RWPE1 (cell line): ENCODE data around the gene CCAR1.
"Not testable (repeated sequence)": the region's sequence is repeated elsewhere in the genome, so short reads cannot be mapped to it uniquely, and the experiment has no call there.

ENCODE experiments used
- CTCF ChIA-PET: fragments of 350-600 bp; sonication (Branson Sonifier 250); formaldehyde crosslinking; extraction: SDS; loops from one replicate; lab custom pipeline; 2021; lab: Yijun Ruan, JAX
- POLR2A ChIA-PET: fragments of 400-600 bp; formaldehyde crosslinking; extraction: SDS; loops from one replicate; lab custom pipeline; 2020; ENCODE audit warnings: antibody characterized with exemption; ENCODE audit not compliant: low non-redundant PET; lab: Yijun Ruan, JAX
- DNase-seq: peaks from one replicate; pipeline ENCODE4 v3.0.0; 2012; ENCODE audit warnings: low spot score
- H3K27ac ChIP-seq: fragments of 450-650 bp; 2 replicates; pipeline ENCODE4 v1.5.1; 2017
- TF ChIP-seq, protein P1 (sequence below): fragments of 450-650 bp; conservative IDR thresholded peaks from 2 replicates; pipeline ENCODE4 v1.5.1; 2017; ENCODE audit warnings: low read depth, mild to moderate bottlenecking

Gene CCAR1

DNA sequence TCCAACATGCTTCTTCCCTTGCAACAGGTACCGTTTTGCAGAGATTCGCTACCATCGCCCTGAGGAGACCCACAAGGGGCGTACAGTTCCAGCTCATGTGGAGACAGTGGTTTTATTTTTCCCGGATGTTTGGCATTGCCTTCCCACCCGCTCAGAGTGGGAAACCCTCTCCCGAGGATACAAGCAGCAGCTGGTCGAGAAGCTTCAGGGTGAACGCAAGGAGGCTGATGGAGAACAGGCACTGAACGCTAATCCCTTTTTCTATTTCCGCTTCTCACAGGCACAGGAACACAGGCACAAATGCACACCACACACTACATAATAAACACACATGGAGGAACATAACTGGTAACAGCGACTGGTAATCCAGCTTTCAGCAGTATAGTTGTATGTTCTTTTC, 35.2 kb downstream of the CCAR1 start:
- TF ChIP-seq, protein P1, sequence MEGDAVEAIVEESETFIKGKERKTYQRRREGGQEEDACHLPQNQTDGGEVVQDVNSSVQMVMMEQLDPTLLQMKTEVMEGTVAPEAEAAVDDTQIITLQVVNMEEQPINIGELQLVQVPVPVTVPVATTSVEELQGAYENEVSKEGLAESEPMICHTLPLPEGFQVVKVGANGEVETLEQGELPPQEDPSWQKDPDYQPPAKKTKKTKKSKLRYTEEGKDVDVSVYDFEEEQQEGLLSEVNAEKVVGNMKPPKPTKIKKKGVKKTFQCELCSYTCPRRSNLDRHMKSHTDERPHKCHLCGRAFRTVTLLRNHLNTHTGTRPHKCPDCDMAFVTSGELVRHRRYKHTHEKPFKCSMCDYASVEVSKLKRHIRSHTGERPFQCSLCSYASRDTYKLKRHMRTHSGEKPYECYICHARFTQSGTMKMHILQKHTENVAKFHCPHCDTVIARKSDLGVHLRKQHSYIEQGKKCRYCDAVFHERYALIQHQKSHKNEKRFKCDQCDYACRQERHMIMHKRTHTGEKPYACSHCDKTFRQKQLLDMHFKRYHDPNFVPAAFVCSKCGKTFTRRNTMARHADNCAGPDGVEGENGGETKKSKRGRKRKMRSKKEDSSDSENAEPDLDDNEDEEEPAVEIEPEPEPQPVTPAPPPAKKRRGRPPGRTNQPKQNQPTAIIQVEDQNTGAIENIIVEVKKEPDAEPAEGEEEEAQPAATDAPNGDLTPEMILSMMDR, result no peak
- no peak for DNase-seq
- CTCF ChIA-PET, result no interaction called here
- H3K27ac ChIP-seq, result no peak overlapping the region
- POLR2A ChIA-PET, result no interaction called here

DNA sequence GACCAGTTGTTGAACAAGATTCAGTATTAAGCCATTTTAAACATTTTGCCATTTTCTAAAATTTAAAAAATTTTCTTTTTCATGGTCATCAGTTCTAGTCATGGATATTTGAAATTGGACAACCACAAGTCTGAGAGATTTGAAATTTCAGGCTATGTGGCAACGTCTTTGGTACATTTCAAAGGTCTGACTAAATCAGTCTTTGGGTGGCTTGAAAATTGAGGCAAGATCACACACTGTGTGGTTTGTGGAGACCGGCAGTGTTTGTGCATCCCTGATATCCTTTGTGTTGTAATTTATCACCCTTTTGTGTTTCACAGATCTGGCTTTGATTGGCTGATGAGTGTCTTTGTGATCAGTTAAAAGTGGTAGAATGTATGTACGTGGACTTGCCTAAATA, 35.7 kb downstream of the CCAR1 start:
- TF ChIP-seq, protein P1, result no peak
- no peak for DNase-seq
- POLR2A ChIA-PET, result no interaction called here
- CTCF ChIA-PET, result no interaction called here
- no peak overlapping the region for H3K27ac ChIP-seq

DNA sequence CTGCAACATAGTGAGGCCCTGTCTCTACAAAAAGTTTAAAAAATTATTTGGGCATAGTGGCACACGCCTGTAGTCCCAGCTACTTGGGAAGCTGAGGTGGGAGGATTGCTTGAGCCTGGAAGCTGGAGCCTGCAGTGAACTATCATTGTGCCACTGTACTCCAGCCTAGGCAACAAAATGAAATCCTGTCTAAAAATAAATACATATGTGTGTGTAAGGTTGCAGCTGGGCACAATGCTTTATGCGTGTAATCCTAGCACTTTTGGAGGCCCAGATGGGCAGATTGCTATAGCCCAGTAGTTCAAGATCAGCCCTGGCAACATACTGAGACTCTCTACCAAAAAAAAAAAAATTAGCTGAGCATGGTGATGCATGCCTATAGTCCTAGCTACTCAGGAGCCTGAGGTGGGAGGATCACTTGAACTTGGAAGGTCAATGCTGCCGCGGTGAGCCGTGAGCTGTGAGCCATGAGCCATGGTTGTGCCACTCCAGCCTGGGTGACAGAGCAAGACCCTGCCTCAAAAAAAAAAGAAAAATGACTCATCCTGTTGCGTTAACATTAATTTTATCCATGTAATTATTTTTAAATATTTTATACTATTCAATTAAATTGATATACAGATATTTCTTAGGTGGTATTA, 38.3 kb downstream of the CCAR1 start:
- TF ChIP-seq, protein P1, result no peak
- DNase-seq, result no peak
- ChIA-PET POLR2A (no interaction called here), CTCF (interaction anchor here (0.7 to 0.8 kb wide), 2 partner anchors 208 to 346 kb away, joined by 3 to 5 read pairs; no protein-coding TSS in a partner anchor)
- no peak overlapping the region for H3K27ac ChIP-seq

DNA sequence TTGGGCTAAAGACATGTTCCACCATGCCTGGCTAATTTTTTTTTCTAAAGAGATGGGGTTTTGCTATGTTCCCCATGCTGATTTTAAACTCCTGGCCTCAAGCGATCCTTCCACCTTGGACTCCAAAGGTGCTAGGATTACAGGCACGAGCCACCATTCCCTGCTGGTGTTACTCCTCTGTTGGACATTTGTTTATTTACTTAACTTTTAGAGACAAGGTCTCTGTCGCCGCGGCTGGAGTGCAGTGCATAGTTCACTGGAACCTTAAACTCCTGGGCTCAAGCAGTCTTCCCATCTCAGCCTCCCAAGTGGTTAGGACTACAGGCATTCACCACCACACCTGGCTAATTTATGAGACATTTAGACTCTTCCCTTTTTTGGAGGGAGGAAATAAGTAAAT, 38.9 kb downstream of the CCAR1 start:
- H3K27ac ChIP-seq, result no peak overlapping the region
- no peak for DNase-seq
- ChIA-PET POLR2A (no interaction called here), CTCF (interaction anchor here (0.7 to 1.2 kb wide), 3 partner anchors 9 to 345 kb away, joined by 3 to 5 read pairs (median 3); no protein-coding TSS in a partner anchor)
- TF ChIP-seq, protein P1, result no peak

DNA sequence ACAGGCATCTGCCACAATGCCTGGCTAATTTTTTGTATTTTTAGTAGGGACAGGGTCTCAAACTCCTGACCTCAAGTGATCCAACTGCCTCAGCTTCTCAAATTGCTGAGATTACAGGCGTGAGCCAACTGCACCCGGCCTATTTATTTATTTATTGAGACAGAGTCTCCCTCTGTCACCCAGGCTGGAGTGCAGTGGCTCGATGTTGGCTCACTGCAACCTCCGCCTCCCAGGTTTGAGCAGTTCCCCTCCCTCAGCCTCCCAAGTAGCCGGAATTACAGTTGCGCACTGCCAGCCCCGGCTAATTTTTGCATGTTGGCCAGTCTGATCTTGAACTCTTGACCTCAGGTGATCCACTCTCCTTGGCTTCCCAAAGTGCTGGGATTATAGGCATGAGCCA, 46.4 kb downstream of the CCAR1 start:
- CTCF ChIA-PET, H3K27ac ChIP-seq, DNase-seq: not testable (repeated sequence)
- POLR2A ChIA-PET, result interaction anchor here (0.5 kb wide), 1 partner anchor 15 kb away, joined by 3 read pairs; no protein-coding TSS in a partner anchor

DNA sequence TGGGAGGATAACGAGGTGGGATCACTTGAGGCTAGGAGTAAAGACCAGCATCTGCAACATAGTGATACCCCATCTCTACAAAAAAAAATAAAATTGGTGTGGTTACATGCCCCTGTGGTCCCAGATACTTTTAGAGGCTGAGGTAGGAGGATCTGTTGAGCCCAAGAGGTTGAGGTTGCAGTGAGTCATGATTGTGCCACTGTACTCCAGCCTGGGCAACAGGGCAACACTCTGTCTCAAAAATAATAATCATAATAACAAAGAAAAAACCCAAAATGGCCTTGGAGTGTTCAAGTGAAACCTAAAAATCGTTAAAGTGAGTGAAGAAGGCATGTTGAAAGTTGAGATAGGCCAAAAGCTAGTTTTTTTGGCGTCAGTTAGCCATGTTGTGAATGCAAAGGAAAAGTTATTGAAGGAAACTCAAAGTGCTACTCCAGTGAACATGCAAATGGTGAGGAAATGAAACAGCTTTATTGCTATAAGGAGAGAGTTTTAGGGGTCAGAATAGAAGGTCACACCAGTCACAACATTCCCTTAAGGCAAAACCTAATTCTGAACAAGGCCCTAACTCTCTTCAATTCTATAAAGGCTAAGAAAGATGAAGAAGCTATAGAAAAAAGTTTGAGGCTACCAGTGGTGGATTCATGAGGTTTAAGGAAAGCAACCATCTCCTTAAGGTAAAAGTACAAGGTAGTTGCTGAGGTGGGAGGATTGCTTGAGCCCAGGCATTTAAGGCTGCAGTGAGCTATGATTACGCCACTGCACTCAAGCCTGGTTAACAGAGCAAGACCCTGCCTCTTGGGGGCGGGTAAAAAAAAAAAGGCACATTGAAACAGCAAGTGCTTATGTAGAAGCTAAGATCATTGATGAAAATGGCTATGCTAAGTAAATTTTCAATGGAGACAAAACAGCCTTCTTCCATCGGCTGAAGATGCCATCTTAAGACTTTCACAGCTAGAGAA, 60.9 kb downstream of the CCAR1 start:
- TF ChIP-seq, protein P1, result no peak
- DNase-seq, result no peak
- H3K27ac ChIP-seq, result no peak overlapping the region
- ChIA-PET CTCF (interaction anchor here (0.6 to 1.4 kb wide), 3 partner anchors 116 to 433 kb away, joined by 3 read pairs; no protein-coding TSS in a partner anchor), POLR2A (interaction anchor here (0.6 kb wide), 1 partner anchor 15 kb away, joined by 3 read pairs; no protein-coding TSS in a partner anchor)
